HG03135 (cell line): Measurements from ENCODE around the gene NINL.

Experiments used
- ATAC-seq: cut with Tn5 transposase; IDR thresholded peaks from one replicate; pipeline ENCODE4 v1.9.1; 2021; ENCODE audit warnings: mild to moderate bottlenecking, moderate library complexity; ENCODE audit not compliant: unreplicated experiment

Gene NINL

GRCh38 chr20:25439328-25439727, 146.0 kb downstream of the NINL start:
- ATAC-seq = peak; percentile 57

- ATAC-seq = no peak
These were observed 148.2 kb downstream of the NINL start for GRCh38 chr20:25437153-25437581.

- ATAC-seq = no peak
These were observed 160.8 kb downstream of the NINL start for GRCh38 chr20:25424536-25424935.

- ATAC-seq = no peak
These were observed 163.3 kb downstream of the NINL start for GRCh38 chr20:25422032-25422431.

GRCh38 chr20:25421102-25421501, 164.2 kb downstream of the NINL start:
- ATAC-seq = no peak

- no peak for ATAC-seq
These were observed 166.6 kb downstream of the NINL start for GRCh38 chr20:25418776-25419175.

GRCh38 chr20:25408890-25409289, 176.4 kb downstream of the NINL start:
- no peak for ATAC-seq

- ATAC-seq = no peak
These were observed 177.2 kb downstream of the NINL start for GRCh38 chr20:25408170-25408547.

GRCh38 chr20:25407311-25408169, 177.8 kb downstream of the NINL start, which contains the start of gene GINS1:
Gene GINS1, plus strand, starts transcription at chr20:25407673. Its CDS starts 148 bp downstream, at chr20:25407821.
- ATAC-seq = peak; percentile 86
